HG03097 (cell line): ENCODE results near the gene OR52K2.
"Not testable (repeated sequence)": the region's sequence is repeated elsewhere in the genome, so short reads cannot be mapped to it uniquely, and the experiment has no call there.

Experiments
- ATAC-seq: cut with Tn5 transposase; IDR thresholded peaks from one replicate; pipeline ENCODE4 v1.9.1; 2021; ENCODE audit not compliant: unreplicated experiment, low FRiP score

Gene OR52K2

GRCh38 chr11:4479644-4480043, 30.5 kb downstream of the OR52K2 start:
- no peak for ATAC-seq

DNA sequence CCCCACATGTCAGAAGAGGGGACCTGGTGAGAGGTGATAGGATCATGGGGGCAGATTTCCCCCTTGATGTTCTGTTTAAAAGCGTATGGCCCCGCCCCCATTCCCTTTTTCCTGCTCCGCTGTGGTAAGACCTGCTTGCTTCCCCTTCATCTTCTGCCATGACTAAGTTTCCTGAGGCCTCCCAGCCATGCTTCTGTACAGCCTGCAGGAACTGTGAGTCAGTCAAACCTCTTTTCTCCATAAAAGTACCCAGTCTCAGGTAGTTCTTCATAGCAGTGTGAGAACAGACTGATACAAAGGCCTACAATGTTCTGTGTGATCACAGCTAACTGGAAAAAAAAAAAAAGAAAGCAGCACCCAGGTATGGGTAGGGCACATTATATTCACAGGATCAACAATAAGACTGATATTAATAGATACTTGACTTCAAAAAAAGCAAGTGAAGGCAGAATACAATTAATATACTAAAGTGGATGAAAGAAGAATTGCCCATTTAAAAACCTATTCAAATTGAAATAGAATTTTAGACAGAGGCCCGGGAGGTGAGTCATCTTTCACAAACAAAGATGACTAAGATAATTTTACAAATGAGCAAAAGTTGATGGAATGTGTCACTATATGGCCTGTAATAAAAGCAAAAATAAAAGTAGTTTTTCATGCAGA, 31.6 kb downstream of the OR52K2 start:
- no peak for ATAC-seq

DNA sequence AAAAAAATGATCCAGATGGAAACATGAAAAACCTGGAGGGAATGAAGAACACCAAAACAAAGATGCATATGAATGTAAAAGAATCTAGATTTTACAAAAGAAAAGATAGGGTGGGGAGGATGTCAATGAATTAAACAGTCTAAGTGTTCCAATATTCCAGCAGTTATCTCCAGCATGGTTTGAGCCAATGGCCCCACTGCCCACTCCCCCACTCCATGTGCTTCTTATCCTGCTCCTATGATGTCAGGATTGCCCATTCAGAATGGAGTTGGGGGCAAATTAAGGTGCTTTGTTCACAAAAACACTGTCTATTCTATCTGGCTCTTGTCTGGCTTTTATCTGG, 32.1 kb downstream of the OR52K2 start:
- no peak for ATAC-seq

- no peak for ATAC-seq
Measured at GRCh38 chr11:4482445-4482844, 33.4 kb downstream of the OR52K2 start, which contains the start of gene OR52K1. Gene OR52K1 (plus strand): TSS chr11:4482646. CDS start chr11:4488901, 6,255 bp downstream.

- ATAC-seq: no peak
Measured at GRCh38 chr11:4484310-4484709, 35.2 kb downstream of the OR52K2 start.

GRCh38 chr11:4491405-4491804, 42.3 kb downstream of the OR52K2 start:
- not testable (repeated sequence) for ATAC-seq

DNA sequence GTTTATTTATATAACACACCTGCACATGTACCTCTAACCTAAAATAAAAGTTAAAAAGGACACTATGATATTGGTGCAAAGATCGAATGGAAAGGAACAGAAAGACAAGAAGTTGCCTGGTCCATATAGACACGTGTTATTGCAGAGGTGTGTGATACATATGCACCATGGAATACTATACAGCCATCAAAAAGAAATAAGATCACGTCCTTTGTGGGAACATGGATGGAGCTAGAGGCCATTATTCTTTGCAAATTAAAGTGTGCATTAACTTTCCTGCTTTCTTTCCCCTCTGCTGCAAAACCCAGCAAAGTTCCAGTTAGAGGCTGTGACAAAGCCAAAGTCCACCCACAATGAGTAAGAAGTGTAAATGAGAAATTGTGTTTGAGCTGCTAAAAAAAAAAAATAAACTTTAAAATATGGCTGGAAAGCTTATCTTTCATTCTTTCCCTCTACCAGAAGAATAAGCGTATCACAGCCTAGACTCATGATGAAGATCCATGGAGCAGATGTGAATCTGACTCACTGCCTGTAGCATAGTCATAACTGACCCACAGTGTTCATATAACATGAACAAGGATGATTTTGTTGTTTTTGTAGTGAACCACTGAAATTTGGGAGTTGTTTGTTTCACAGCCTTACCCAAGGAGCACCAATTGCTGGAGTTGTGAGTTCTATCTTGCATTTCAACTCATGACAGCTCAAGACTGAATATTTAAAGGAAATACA, 42.9 kb downstream of the OR52K2 start:
- ATAC-seq: no peak

GRCh38 chr11:4493480-4493818, 44.4 kb downstream of the OR52K2 start:
- ATAC-seq: no peak

DNA sequence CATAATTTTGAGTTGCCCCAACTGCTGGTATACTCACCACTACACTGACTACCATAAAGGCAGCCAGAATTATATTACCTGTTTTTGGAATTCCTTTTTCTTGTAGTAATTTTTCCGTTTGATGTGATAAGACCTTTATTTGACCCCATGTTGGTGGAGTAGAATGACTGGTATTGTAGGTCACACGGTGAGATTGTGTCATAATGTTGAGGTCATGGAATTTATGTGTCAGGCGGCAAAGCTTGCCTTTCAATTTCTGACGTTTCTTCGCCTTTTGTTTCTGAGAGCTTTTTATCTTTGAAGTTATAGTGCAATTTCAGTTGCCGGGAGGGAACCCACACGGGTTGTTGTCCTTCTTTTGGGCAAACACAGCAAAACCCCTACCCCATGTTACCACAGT, 46.4 kb downstream of the OR52K2 start:
- no peak for ATAC-seq

DNA sequence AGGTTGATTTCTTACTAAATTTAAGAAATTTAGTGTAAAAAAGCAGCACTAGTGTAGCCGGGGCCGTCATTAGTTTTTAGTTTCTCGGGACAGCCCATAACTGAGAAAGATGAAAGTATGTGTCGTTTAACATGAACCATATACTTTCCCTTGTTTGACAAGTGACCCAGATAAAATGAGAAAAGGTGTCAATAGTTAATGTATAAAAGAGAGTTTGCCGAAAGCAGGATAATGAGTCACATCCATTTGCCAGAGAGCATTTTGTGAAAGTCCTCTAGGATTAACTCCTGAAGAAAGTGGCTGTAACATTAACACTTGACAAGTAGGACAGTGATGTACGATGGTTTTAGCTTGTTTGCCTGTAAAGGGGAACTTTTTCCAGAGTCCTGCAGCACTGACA, 46.9 kb downstream of the OR52K2 start:
- ATAC-seq: no peak

DNA sequence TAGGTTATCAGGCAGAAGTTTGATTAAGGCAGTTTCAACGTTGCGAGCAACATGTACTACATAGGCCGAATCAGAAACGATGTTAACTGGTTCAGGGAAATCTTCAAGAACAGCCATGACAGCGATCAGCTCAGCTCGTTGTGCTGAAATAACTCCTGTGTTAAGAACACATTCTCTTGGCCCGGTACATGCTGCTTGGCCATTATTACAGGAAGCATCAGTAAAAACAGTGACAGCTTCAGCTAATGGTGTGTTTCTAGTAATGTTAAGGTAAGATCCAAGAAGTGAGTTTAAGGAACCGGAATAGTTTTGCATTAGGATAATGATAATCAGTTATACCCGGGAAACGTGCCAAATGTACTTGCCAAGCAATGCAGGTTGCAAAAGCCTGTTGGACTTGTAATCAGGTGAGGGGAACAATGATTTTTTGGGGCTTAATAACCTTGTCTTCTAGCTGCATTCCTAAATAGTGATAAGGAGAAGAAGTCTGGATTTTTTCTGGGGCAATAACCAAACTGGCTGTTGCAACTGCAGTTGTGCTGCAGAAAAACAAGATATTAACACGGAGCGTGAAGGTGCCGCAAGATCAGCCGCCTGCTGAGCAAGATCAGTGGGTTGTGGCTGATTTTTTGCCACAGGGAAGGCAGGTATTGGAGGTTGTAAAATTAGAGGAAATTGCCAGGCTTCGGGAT, 47.6 kb downstream of the OR52K2 start:
- ATAC-seq: no peak
